NB4 (cell line): ENCODE data around the gene CORO2A.

Source experiments
- POLR2A ChIP-seq: IDR thresholded peaks from 2 replicates; pipeline ENCODE4 v1.6.1; 2011; ENCODE audit warnings: mild to moderate bottlenecking; ENCODE audit not compliant: insufficient read length; ENCODE audit errors: extremely low read depth
- TF ChIP-seq, protein P1 (sequence below): IDR thresholded peaks from one replicate; pipeline ENCODE4 v1.5.1; 2012; ENCODE audit warnings: low read depth, low read length

DNA sequence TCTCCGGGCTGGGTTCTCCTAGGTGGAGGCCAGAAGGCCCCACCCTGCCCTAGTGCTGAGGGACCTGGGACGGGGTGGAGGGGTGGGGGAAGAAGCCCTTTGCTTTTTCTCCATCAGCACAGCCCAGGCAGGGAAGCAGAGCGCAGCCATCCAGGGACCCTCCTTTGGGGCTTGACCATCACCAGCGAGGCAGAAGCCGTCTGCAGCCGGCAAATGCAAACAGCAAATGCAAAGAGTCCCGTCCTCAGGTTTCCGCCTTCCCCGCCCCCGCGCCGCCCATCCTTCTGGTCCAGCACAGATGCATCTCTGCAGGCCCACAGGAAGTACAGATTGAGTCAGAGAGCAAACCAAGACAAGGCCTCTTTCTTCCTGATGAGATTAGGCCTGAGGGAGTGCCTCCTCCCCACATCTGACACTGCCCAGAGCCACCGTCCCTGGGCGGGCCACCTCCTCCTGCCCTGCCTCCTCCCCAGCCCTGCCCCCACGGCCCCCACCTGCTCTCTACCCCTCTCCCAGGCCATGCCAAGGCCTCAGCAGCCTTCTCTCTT lies 23.4 kb downstream of the CORO2A start:
- TF ChIP-seq, protein P1, sequence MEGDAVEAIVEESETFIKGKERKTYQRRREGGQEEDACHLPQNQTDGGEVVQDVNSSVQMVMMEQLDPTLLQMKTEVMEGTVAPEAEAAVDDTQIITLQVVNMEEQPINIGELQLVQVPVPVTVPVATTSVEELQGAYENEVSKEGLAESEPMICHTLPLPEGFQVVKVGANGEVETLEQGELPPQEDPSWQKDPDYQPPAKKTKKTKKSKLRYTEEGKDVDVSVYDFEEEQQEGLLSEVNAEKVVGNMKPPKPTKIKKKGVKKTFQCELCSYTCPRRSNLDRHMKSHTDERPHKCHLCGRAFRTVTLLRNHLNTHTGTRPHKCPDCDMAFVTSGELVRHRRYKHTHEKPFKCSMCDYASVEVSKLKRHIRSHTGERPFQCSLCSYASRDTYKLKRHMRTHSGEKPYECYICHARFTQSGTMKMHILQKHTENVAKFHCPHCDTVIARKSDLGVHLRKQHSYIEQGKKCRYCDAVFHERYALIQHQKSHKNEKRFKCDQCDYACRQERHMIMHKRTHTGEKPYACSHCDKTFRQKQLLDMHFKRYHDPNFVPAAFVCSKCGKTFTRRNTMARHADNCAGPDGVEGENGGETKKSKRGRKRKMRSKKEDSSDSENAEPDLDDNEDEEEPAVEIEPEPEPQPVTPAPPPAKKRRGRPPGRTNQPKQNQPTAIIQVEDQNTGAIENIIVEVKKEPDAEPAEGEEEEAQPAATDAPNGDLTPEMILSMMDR, result no peak
- TF ChIP-seq POLR2A, result no peak
